SHP77 (cell line): Measurements from ENCODE around the gene ALDH3B2.
"Not testable (repeated sequence)": the region's sequence is repeated elsewhere in the genome, so short reads cannot be mapped to it uniquely, and the experiment has no call there.

Experiments
- DNase-seq, 2 experiments: peaks; one replicate each; lab custom pipeline; 2025; lab: John Stamatoyannopoulos, UW

Gene ALDH3B2, protein sequence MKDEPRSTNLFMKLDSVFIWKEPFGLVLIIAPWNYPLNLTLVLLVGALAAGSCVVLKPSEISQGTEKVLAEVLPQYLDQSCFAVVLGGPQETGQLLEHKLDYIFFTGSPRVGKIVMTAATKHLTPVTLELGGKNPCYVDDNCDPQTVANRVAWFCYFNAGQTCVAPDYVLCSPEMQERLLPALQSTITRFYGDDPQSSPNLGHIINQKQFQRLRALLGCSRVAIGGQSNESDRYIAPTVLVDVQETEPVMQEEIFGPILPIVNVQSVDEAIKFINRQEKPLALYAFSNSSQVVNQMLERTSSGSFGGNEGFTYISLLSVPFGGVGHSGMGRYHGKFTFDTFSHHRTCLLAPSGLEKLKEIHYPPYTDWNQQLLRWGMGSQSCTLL

DNA sequence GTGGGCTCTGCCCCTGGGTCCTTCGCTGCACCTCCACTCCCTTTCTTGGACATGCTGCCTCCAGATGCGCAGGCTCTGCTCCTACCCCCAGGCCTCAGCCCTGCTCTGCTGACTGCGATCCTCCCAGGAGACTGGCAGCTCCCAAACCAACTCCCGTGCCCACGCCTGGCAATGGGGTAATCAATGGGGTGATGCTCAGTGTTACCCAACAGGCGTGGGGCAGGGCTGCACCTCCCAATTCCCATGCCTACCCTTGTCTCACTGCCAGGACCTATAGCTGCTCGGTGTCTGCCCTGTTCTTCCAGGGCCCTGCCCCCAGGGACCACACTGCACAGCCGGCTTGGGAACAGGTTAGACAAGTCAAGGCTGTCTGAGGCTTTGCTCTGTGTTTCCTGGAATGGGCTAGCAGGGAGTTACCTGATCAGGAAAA is at the start of gene ALDH3B2:
Gene ALDH3B2 (minus strand): TSS at position 182 of the 430 bp plus-strand sequence. CDS start 7,688 bp downstream, outside the sequence.
- DNase-seq, result no peak

DNA sequence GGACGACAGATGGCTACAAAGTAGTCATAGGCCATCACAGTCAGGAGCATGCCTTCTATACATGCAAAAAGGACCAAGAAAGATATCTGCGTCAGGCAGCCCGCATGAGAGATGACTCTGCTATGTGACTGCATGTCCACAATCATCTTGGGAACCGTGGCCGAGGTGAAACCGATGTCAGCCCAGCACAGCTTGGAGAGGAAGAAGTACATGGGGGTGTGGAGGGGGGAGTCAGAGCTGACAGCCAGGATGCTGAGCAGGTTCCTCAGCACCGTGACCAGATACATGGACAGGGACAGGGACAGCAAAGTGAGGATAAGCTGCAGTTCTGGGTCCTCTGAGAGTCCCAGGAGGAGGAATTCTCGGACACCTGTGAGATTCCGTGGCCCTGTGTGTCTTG is 48.6 kb upstream of the ALDH3B2 start:
- not testable (repeated sequence) for DNase-seq

DNA sequence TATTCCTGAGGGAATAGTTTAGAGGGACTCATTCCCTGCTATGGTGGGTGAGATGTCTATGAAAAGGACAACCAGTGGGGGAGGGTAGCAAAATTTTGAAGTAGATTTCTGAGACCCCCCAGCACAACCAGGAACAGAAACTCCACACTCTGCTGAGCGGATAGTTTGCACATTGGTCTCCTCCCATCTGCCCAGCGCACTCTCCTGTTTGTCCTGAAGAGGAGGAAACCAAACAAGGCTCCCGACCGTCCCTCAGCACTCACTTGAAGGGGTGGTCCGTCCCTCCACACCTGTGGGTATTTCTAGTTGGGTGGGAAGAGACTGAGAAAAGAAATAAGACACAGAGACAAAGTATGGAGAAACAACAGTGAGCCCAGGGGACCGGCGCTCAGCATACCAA is 41.8 kb upstream of the ALDH3B2 start:
- not testable (repeated sequence) for DNase-seq

DNA sequence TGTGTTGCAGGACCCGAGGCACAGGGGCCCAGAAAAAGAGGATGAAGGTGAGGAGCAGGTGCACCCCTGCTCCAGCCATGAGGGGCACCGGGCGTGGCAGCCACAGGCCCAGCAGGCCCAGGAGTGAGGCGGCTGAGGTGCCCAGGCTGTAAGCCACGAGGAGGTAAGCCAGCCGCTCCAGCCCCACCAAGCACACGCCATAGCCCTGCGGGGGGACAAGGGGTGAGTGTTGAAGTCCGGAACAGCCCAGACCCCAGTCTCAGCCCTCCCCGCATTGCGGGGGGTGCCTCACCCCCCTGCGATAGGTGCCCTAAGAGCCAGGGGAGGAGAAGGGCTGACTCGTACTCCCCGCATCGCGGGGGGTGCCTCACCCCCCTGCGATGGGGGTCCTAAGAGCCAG is 41.4 kb upstream of the ALDH3B2 start:
- not testable (repeated sequence) for DNase-seq

DNA sequence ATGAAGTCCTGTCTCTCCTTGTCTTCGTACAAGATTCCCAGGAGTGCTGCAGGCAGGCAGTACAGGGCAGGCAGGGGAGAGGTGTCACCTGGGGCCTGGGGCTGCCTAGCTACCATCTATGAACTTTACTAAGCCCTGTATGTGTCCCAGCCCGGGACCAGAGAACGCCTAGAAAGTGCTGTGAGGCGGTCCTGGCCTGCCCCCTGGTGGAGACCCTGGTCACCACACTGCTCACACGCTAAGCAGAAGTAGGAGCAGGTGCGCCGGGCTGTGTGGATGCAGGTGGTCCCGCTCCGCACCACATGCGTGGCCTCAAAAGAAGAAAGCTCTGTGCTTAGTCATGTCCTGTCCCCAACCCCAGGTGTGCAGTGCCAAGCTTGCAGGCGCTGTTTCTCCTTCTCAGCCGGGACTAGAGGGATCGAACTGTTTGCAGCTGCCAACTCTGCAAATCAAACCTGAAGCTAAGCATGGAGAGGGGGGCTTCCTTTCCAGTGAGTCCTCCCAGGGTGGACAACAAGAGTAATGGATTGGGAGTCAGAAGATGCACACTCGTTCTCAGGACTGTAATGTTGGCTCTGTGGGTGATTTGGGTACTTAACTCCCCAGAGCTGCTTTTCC is 39.6 kb upstream of the ALDH3B2 start:
- DNase-seq, result peak in 1 of 2 experiments; percentile 21

DNA sequence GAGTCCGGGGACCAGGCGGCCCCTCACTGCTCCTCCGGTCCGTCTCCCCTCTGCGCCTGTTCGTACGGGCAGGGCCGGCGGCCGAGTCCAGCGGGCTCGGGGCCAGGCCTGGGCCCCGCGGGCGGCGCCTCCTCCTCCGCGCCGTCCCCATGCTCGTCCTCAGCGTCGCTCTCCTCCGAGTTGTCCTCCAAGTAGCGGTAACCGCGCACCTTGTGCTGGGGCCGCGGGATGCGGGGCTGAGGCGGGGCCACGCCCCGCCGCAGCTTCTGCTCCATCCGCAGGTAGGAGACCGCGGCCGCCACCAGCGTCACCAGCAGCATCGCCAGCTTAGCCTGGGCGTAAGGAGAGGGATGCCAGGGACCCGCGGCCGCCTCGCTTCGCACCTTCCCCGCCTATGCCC is 37.3 kb upstream of the ALDH3B2 start:
- DNase-seq, result not testable (repeated sequence)

DNA sequence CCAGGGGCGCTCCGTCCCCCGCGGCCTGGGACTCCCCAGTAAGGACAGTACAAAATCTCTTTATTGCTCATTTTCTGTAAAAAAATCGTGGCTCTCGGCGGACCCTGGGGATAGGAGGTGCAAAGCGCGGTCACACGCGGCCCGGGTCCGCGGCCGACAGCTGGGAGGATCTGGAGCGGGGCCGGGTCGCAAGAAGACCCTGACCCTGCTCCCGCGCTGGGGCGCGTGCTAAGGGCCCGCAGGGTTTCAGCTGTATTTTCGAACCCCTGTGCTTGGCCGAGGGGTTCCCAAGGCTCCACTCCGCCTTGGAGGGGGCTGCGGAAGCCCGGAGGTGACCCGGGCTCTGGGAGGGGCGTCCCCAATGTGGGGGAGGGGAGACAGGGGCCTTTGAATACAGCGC is 36.8 kb upstream of the ALDH3B2 start:
- not testable (repeated sequence) for DNase-seq

DNA sequence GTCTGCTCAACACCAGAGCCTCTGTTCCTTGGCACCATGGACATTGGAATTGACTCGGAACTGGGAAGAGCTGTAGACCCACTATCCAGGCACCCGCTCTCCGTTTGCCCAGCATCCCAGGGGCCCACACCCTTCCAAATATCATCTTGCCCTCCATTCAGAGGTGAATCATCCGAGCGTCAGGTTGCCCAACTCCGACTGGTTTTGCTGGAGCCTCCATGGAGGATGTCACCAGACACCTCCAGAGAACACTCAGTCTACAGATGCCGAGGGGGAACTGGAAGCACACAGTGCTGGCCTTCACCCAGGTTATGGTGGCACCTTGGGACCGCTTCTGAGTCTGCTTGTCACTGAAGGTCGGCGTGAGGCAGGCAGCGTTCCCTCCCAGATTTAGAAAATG is 35.4 kb upstream of the ALDH3B2 start:
- not testable (repeated sequence) for DNase-seq

DNA sequence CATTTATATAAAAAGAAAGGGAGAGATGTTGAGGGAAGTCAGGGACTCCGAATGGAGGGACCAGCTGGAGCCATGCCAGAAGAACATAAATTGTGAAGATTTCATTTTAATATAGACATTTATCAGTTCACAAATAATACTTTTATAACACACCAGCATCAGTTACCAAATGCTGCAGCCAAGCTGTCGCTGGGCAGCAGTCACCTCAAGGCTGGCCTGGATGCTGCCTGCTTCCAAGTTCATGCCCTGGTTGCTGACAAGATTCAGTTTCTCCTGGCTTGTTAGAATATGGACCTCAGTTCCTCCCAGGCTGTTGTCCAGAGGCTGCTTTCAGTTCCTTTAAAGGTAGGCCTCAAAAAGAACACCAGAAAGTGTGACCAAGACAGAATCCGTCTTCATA is 30.8 kb upstream of the ALDH3B2 start:
- no peak for DNase-seq

DNA sequence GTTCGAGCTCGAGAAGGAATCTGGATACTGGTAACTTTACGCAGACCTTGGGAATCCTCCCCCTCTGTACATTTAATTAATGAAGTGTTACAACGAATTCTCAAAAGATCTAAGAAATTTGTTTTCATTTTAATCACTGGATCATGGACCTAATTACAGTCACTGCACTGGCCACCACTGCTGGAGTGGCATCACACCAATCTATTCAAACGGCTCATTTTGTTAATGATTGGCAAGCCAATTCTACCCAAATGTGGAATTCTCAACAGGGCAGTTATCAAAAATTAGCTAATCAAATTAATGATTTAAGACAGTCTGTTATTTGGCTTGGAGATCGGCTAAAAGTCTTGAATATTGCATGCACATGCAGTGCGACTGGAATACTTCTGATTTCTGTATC is 30.1 kb upstream of the ALDH3B2 start:
- no peak for DNase-seq

DNA sequence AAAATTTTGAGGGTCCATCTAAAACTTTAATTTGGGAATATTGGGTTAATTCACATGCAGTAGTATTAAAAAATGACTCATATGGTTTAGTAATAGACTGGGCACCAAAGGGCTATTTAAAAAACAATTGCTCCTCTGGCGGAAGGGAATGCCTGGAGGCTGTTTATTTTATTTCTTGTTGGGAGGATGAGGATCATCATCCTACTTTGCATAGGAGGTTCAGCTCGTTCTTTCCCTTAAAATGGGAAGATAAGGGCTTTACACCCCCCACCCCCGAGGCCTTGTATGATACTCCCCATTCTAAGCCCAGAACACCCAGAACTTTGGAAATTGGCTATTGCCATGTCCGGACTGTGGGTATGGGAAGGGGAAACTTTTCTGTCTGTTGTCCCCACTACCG is 29.3 kb upstream of the ALDH3B2 start:
- DNase-seq, result not testable (repeated sequence)

DNA sequence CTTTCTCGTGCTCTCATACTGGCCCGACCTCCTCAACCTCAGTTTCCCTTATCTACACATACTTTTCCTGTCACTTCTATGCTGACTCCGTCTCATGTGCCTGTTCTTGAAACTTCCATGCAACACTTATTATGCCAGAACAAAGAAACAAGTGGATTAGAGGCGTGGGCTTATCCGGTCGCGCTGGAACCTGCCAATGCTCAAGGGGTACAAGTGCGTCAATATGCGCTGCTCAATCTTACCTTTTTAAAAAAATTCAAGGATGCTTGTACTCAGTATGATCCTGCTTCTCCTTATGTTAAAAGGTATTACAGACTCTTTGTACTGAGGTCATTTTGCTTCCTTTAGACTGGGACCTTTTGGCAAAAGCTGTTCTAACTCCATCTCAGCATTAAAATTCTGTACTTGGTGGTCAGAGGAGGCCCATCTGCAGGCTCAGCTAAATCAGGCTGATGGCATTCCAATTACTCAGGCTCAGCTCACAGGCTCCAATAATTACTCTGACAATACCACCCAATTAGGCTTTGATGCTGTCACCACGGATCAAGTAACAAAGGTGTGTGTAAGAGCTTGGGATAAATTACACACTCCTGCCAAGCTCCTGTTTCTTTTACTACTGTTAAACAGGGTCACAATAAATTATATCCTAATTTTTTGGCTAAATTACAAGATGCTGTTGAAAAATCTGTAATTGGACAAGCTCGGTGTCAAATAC is 26.3 kb upstream of the ALDH3B2 start:
- DNase-seq, result no peak

DNA sequence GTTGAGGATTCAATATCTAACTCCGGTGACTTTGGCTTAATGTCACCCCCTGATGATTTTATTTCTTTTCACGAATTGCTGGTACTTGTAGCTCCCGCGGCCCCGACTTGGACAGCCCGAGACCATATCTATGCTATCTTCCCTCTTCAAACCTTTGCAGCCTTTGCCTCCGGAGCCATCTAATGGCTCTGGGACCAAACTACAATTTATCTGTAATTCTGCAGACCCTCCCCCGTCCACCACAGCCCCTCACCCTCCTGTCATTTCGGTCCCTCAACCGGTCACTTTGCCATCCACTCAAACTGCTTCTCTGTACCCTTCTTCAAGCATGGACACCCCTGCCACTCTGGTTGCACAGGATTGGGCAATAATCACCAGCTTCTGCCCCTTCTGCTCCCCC is 25.7 kb upstream of the ALDH3B2 start:
- no peak for DNase-seq

DNA sequence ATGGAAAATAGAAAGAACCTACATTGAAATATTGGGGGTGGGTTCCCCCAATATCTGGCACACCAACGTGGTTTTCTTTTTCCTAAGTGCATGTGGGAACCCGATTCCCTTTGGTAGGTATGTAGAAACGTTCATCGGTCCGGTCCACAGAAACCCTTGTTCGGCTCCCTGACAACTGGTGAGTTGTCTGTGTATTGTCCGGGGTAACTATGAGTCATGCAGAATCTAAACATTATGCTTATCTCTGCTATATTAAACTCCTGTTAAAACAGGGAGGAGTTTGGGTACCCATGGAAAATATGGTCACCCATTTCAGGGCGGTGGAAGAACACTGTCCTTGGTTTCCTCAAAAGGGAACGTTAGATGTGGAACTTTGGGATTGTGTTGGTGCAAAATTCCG is 25.1 kb upstream of the ALDH3B2 start:
- DNase-seq, result no peak

DNA sequence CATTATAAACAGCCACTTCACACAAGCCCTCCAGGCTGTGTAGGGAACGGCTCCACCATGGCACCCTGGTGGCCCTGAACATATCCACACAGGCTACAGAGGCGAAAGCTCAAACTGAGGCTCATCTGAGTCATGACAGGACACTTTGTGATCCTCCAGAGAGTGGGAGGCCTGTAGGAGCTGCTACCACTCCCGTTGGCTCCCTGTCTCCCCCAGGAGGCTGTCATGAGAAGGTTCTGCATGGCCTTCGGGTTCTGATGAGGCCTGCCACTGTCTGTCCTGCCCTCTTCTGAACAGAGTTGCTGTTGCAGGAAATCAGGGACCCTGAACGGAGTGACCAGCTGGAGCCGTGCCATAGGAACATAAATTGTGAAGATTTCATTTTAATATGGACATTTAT is 23.8 kb upstream of the ALDH3B2 start:
- peak in 1 of 2 experiments; percentile 61 for DNase-seq

DNA sequence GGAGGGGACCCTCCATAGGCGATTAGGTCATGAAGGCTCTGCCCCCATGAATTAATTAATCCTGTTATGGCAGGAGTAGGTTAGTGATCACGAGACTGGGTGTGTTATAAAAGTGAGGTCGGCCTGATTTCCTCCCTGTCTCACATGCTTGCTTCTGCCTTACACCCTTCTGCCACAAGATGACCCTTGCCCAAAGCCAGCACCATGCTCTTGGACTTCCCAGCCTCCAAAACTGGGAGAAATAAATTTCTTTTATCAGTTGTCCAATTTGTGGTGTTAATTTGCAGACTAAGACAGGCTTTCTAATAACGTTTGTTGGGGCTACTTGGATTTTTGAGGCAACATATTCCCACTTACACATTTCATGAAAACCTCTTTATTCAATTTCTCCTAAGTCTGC is 23.4 kb upstream of the ALDH3B2 start:
- no peak for DNase-seq

DNA sequence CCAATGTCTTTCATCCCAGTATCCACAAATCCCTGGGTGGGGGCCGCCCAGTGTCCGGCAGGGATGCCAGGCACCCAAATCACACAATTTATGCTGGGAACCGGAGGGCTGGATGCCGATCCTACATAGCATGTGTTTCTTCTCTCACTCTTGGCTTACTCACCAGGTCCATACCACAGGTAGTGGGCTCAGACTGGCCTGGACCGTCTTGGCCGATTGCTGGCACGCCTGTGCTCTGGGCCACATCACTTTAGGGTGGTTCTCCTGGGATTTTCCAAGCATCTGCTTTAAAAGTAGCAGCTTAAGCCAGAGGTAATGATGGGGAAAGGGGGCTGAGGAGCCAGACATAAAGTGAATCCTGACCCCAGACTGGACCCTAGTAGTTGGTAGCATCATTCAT is 22.6 kb upstream of the ALDH3B2 start:
- DNase-seq, result no peak

DNA sequence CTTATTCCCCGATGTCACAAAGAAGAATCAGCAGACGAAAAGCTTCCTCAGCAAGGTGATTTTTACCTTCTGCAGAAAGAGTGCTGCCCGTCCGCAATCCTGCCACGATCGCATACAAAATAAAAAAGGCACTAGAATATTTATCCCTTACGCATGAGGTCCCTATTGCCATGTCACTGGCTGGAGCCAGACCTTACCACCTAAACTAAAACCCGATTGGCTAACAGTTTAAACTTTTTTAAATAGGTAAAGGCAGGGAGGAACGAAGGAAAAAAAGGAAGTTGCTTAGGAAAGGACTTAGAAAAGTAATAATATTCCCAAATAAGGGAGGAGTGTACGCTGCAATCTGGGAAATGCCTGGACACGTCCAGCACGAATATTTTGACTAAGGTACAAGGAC is 21.2 kb upstream of the ALDH3B2 start:
- no peak for DNase-seq

DNA sequence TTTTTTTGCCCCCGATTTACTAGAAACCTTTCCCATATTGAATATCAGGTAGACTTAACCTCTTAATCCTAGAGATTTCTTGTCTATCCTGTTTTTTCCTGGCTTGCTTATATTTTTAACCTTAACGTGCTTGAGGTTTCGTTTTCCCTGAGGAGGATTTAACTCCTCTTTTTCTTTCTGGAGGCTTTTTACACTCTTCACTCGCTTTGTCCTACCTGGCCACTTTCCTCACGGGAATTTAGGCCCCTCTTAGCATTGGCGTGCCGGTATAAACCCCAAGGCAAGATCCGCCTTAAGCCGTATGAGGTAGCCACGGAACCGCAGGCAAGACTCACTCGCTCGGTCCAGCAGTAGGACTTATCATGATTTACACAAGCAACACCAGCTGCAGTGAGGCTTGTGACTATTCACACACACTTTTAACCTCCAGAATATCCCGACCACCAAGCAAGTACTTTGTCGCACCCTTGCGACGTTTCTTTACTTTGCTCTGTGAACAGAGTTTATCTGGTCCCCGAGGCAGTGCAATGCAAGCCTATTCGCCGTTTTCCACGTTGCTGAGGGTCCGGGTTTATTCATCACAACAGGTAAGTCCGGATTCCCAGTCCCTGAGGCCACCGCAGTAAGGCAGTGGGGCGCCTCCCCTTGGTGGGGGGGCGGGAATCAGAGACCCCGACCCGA is 20.6 kb upstream of the ALDH3B2 start:
- no peak for DNase-seq

DNA sequence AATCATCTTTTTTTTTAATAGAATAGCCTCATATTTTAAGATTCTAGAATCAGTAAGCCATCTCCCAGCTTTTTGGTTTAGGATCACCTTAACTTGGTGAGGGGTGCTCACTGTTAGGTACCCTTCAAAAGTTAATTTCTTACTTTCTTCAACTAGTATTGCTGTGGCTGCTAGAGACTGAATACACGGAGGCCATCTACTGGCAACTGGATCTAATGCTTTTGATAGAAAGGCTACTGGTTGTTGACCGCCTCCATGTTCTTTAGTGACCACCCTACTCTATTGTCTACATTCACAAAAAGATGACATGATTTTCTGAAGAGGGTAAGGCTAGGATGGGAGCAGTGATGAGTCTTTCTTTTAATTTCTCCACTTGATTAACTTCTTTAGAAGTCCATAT is 16.7 kb upstream of the ALDH3B2 start:
- no peak for DNase-seq

DNA sequence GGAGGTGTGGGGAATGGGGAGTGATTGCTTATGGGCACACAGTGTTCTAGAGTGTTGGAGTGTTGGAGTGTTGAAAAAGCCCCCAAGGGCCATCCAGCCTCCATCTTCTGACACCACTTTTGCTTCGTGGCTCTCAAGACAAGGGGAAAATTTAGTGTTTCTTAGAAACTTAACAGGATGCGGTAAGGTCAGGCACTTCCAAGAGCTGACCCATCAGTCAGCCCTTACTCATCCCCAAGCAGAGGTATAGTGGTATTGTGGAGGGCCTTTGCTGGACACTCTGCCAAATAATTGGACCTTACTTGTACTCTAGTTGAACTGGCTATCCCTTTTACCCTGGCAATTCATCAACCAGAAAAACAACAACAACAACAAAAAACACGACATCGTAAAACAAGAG is 14.8 kb upstream of the ALDH3B2 start:
- no peak for DNase-seq

DNA sequence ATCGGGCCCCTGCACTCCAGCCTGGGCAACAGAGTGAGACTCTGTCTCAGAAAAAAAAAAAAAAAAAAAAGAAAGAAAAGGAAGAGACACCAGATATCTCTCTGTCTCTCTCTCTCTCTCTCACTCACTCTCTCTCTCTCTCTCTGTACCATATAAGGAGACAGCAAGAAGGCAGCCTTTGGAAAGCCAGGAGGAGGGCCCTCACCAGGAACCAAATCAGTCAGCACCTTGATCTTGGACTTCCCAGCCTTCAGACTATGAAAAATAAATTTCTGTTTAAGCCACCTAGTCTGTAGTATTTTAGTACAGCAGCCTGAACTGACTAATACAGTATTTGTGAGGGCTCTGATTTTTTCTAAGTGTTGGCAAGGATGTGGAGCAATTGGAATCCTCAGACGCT is 13.6 kb upstream of the ALDH3B2 start:
- no peak for DNase-seq
